Skeletal muscle tissue (tissue), 4 donors: ENCODE measurements around the gene CPSF3. TPM values are rescaled to one million over a fixed set of nuclear protein-coding genes. Genes with fewer than 3 reads are reported as not detected.

ENCODE experiments used
- H3K27ac ChIP-seq: one replicate; pipeline ENCODE4 v1.7.0; 2013; ENCODE audit warnings: mild to moderate bottlenecking, low read depth, low read length, inconsistent platforms
- H3K27me3 ChIP-seq, 3 donors: one replicate each; pipeline ENCODE4 v1.7.0; 2013; ENCODE audit warnings: low read length in 3 of 3; ENCODE audit not compliant: control insufficient read depth in 3 of 3, insufficient read depth in 3 of 3
- H3K36me3 ChIP-seq, 3 donors: one replicate each; pipeline ENCODE4 v1.7.0; 2013; ENCODE audit warnings: low read length in 3 of 3; ENCODE audit not compliant: control insufficient read depth in 3 of 3, insufficient read depth in 3 of 3
- H3K4me1 ChIP-seq, 3 donors: one replicate each; pipeline ENCODE4 v1.7.0; 2013; ENCODE audit warnings: low read length in 3 of 3, mild to moderate bottlenecking in 3 of 3; ENCODE audit not compliant: control insufficient read depth in 3 of 3, insufficient read depth in 3 of 3
- H3K4me3 ChIP-seq, 3 donors: one replicate each; pipeline ENCODE4 v1.7.0; 2013; ENCODE audit warnings: low read length in 3 of 3
- H3K9ac ChIP-seq, 3 donors: one replicate each; pipeline ENCODE4 v1.7.0; 2013; ENCODE audit warnings: low read length in 3 of 3, mild to moderate bottlenecking in 3 of 3, moderate library complexity in 2 of 3, low read depth in 1 of 3
- H3K9me3 ChIP-seq, 3 donors: one replicate each; pipeline ENCODE4 v1.7.0; 2013; ENCODE audit warnings: low read length in 3 of 3; ENCODE audit not compliant: control insufficient read depth in 3 of 3
- total RNA-seq: library from RNA; depleted of rRNA; stranded (reverse); fragments of >200 nt; gene quantifications from one replicate; pipeline ENCODE4 v1.2.3, GENCODE V29; 2014
- donor health status: Osteomylitis.

The CPSF3 gene
- total RNA-seq, 1 donor from 2014 or later: 27.7 TPM

GRCh38 chr2:9384521-9384920 is 38.9 kb upstream of the CPSF3 start:
- no peaks in the 10 kb centered on the region for H3K9me3 ChIP-seq
- H3K27me3 ChIP-seq: no peaks in the 10 kb centered on the region
- H3K4me1 ChIP-seq: peaks cover 10 to 16% (median 15%) of the 10 kb centered on the region in 3 donors
- no peak overlapping the region for H3K4me3 ChIP-seq
- H3K9ac ChIP-seq: no peak overlapping the region
- H3K36me3 ChIP-seq: peaks cover 4 to 24% (median 4%) of the 10 kb centered on the region in 3 donors
- H3K27ac ChIP-seq: no peak overlapping the region

GRCh38 chr2:9385841-9386240 is 37.6 kb upstream of the CPSF3 start:
- H3K27ac ChIP-seq: no peak overlapping the region
- no peaks in the 10 kb centered on the region for H3K9me3 ChIP-seq
- peaks cover 4 to 31% (median 7%) of the 10 kb centered on the region in 3 donors for H3K36me3 ChIP-seq
- no peaks in the 10 kb centered on the region for H3K27me3 ChIP-seq
- no peak overlapping the region for H3K4me3 ChIP-seq
- H3K9ac ChIP-seq: no peak overlapping the region
- H3K4me1 ChIP-seq: peaks cover 7 to 12% (median 12%) of the 10 kb centered on the region in 3 donors

GRCh38 chr2:9388199-9388681 is 35.2 kb upstream of the CPSF3 start:
- Histone ChIP-seq H3K27ac (no peak overlapping the region), H3K27me3 (no peaks in the 10 kb centered on the region), H3K4me1 (peaks cover 10 to 12% (median 10%) of the 10 kb centered on the region in 3 donors), H3K36me3 (peaks cover 7 to 32% (median 8%) of the 10 kb centered on the region in 3 donors), H3K9me3 (no peaks in the 10 kb centered on the region), H3K4me3 (no peak overlapping the region), H3K9ac (no peak overlapping the region)

- no peaks in the 10 kb centered on the region for H3K27me3 ChIP-seq
- H3K4me3 ChIP-seq: no peak overlapping the region
- peaks cover 10 to 12% (median 10%) of the 10 kb centered on the region in 3 donors for H3K4me1 ChIP-seq
- no peaks in the 10 kb centered on the region for H3K9me3 ChIP-seq
- H3K27ac ChIP-seq: no peak overlapping the region
- no peak overlapping the region for H3K9ac ChIP-seq
- H3K36me3 ChIP-seq: peaks cover 7 to 30% (median 8%) of the 10 kb centered on the region in 3 donors
Measured at GRCh38 chr2:9388950-9389911, 34.2 kb upstream of the CPSF3 start.

GRCh38 chr2:9390151-9390850 is 33.2 kb upstream of the CPSF3 start:
- Histone ChIP-seq H3K9me3 (no peaks in the 10 kb centered on the region), H3K27ac (no peak overlapping the region), H3K4me1 (peaks cover 10 to 12% (median 10%) of the 10 kb centered on the region in 3 donors), H3K4me3 (no peak overlapping the region), H3K9ac (no peak overlapping the region), H3K36me3 (peaks cover 7 to 33% (median 8%) of the 10 kb centered on the region in 3 donors), H3K27me3 (no peaks in the 10 kb centered on the region)

GRCh38 chr2:9390991-9391390 is 32.5 kb upstream of the CPSF3 start:
- H3K36me3 ChIP-seq: peaks cover 7 to 30% (median 9%) of the 10 kb centered on the region in 3 donors

GRCh38 chr2:9391961-9392720 is 31.3 kb upstream of the CPSF3 start:
- peaks cover 7 to 32% (median 12%) of the 10 kb centered on the region in 3 donors for H3K36me3 ChIP-seq
- peak overlapping the region in 1 of 3 donors; percentile 50 for H3K9ac ChIP-seq
- H3K4me1 ChIP-seq: peaks cover 6 to 7% (median 6%) of the 10 kb centered on the region in 3 donors
- peak overlapping the region; percentile 78 for H3K27ac ChIP-seq
- no peaks in the 10 kb centered on the region for H3K27me3 ChIP-seq
- H3K9me3 ChIP-seq: no peaks in the 10 kb centered on the region
- no peak overlapping the region for H3K4me3 ChIP-seq

More at GRCh38 chr2:9390991-9391390, 32.5 kb upstream of the CPSF3 start:
- Histone ChIP-seq H3K27ac (no peak overlapping the region), H3K4me3 (no peak overlapping the region), H3K4me1 (peaks cover 10 to 12% (median 10%) of the 10 kb centered on the region in 3 donors), H3K9ac (no peak overlapping the region), H3K27me3 (no peaks in the 10 kb centered on the region), H3K9me3 (no peaks in the 10 kb centered on the region)

- peak overlapping the region; percentile 78 for H3K27ac ChIP-seq
- peaks cover 6 to 7% (median 6%) of the 10 kb centered on the region in 3 donors for H3K4me1 ChIP-seq
- no peak overlapping the region for H3K4me3 ChIP-seq
- peaks cover 4 to 27% (median 14%) of the 10 kb centered on the region in 3 donors for H3K36me3 ChIP-seq
- no peaks in the 10 kb centered on the region for H3K9me3 ChIP-seq
- no peaks in the 10 kb centered on the region for H3K27me3 ChIP-seq
- peak overlapping the region in 1 of 3 donors; percentile 50 for H3K9ac ChIP-seq
Measured at GRCh38 chr2:9392898-9393765, 30.3 kb upstream of the CPSF3 start.
